Measurements from ENCODE around the gene OPRM1.

GRCh38 chr6:154169193-154169847 lies 130.3 kb downstream of the OPRM1 start:
- TF ChIP-seq CTCF (optimal IDR thresholded peaks at IDR 0.05 in 1 of 3, IDR thresholded peaks at IDR 0.05 in 1 of 3, conservative IDR thresholded peaks at IDR 0.05 in 1 of 3; ENCODE audit: extremely low read depth in 1 of 3, insufficient read depth in 2 of 3, low read length in 3 of 3) (no peak), EZH2 (IDR thresholded peaks at IDR 0.05; ENCODE audit: low read length) (no peak)
